DND-41 (cell line): ENCODE results near the gene USH1G.

Experiments
- CTCF ChIP-seq: IDR thresholded peaks from 2 replicates; pipeline ENCODE4 v1.5.1; 2012; ENCODE audit warnings: borderline replicate concordance, low read length, moderate library complexity, mild to moderate bottlenecking; ENCODE audit not compliant: poor library complexity, severe bottlenecking; ENCODE audit errors: extremely low read depth
- EZH2 ChIP-seq: IDR thresholded peaks from 3 replicates; pipeline ENCODE4 v1.6.1; 2012; ENCODE audit warnings: borderline replicate concordance, low read depth, mild to moderate bottlenecking, moderate library complexity, low read length, inconsistent platforms; ENCODE audit not compliant: severe bottlenecking

- no peak for TF ChIP-seq CTCF
- TF ChIP-seq EZH2: no peak
Observed at GRCh38 chr17:74950207-74950606, 27.2 kb upstream of the USH1G start.
